Stomach (tissue), 4 donors: ENCODE measurements around the gene C4BPA.
A peak's percentile ranks its signal among the peaks of the same experiment; 100 is the strongest.

Experiments used
- CTCF ChIP-seq, 7 experiments: fragments of 450-650 bp in 4 of 7; fragments of 200-600 bp in 3 of 7; sonication (generic) in 3 of 7; IDR thresholded peaks; one replicate each; pipeline ENCODE4 v1.5.1; 2016 to 2019; ENCODE audit warnings: antibody characterized with exemption in 7 of 7, control low read depth in 2 of 7, mild to moderate bottlenecking in 1 of 7
- POLR2A ChIP-seq, 4 donors: fragments of 450-650 bp; IDR thresholded peaks; one replicate each; pipeline ENCODE4 v1.6.1; 2016; ENCODE audit warnings: antibody characterized with exemption in 4 of 4, control low read depth in 2 of 4, mild to moderate bottlenecking in 1 of 4, moderate library complexity in 1 of 4
- POLR2AphosphoS5 ChIP-seq, 3 donors: sonication (generic); formaldehyde crosslinking; IDR thresholded peaks; one replicate each; pipeline ENCODE4 v1.6.1; 2016; ENCODE audit warnings: antibody characterized with exemption in 3 of 3

DNA sequence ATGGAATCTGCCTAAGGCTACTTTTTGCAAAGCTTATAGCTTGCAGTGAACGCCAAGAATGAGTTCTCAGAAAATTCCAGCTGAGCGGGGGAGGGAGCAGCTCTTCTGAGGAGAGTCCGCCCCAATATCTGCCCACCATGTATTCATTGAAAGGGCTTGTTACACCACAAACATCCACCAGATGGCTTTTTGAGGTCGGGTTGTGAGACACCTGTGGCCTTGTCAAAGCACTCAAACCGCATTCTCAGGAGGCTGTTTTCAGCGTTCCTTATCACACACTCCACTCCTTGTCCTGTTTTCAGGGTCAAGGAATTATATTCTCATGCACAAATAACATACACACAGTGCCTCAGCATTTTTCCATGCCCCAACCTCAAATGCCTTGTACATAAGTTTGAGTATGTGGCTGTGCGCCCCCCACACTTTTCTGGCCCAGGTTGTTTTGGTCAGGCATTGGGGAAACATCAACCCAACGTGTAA is 19.3 kb upstream of the C4BPA start:
- TF ChIP-seq CTCF (IDR thresholded peaks at IDR 0.05) = peak in 5 of 7 experiments; percentile 30 to 77 (median 63)
- no peak for TF ChIP-seq POLR2A (IDR thresholded peaks at IDR 0.05)
- peak in 1 of 3 donors; percentile 67 for TF ChIP-seq POLR2AphosphoS5 (IDR thresholded peaks at IDR 0.05)
